SJCRH30 (cell line): ENCODE data around the gene PIP5KL1. TPM values are rescaled to one million over a fixed set of nuclear protein-coding genes. Genes with fewer than 3 reads are reported as not detected.

ENCODE experiments used
- DNase-seq, 2 experiments: peaks; one replicate each; pipeline ENCODE4 v3.0.0-alpha.2; 2015 to 2020
- H3K27ac ChIP-seq: fragments of 250-450 bp; sonication (Bioruptor Pico); 2 replicates; pipeline ENCODE4 v1.5.1; 2020; ENCODE audit warnings: mild to moderate bottlenecking, moderate library complexity
- H3K27me3 ChIP-seq: fragments of 250-450 bp; sonication (Bioruptor Pico); 2 replicates; pipeline ENCODE4 v1.5.1; 2020; ENCODE audit warnings: mild to moderate bottlenecking, moderate library complexity
- H3K36me3 ChIP-seq: fragments of 250-450 bp; sonication (Bioruptor Pico); 2 replicates; pipeline ENCODE4 v1.5.1; 2020; ENCODE audit warnings: mild to moderate bottlenecking, moderate library complexity
- H3K4me1 ChIP-seq: fragments of 250-450 bp; sonication (Bioruptor Pico); 2 replicates; pipeline ENCODE4 v1.5.1; 2020; ENCODE audit warnings: mild to moderate bottlenecking, moderate library complexity
- H3K4me3 ChIP-seq: fragments of 250-450 bp; sonication (Bioruptor Pico); 2 replicates; pipeline ENCODE4 v1.5.1; 2020; ENCODE audit warnings: mild to moderate bottlenecking, moderate library complexity
- H3K9me3 ChIP-seq: fragments of 250-450 bp; sonication (Bioruptor Pico); replicated peaks from 2 replicates; pipeline ENCODE4 v1.5.1; 2020; ENCODE audit warnings: mild to moderate bottlenecking, moderate library complexity
- total RNA-seq: library from RNA; depleted of rRNA; stranded (reverse); fragments of >200 nt; shearing (Covaris generic); gene quantifications from 2 replicates; pipeline ENCODE4 v1.2.3, GENCODE V29; 2014; rRNA removed

Gene PIP5KL1
- total RNA-seq, 1 experiment from 2014 or later, result 0.20 TPM

DNA sequence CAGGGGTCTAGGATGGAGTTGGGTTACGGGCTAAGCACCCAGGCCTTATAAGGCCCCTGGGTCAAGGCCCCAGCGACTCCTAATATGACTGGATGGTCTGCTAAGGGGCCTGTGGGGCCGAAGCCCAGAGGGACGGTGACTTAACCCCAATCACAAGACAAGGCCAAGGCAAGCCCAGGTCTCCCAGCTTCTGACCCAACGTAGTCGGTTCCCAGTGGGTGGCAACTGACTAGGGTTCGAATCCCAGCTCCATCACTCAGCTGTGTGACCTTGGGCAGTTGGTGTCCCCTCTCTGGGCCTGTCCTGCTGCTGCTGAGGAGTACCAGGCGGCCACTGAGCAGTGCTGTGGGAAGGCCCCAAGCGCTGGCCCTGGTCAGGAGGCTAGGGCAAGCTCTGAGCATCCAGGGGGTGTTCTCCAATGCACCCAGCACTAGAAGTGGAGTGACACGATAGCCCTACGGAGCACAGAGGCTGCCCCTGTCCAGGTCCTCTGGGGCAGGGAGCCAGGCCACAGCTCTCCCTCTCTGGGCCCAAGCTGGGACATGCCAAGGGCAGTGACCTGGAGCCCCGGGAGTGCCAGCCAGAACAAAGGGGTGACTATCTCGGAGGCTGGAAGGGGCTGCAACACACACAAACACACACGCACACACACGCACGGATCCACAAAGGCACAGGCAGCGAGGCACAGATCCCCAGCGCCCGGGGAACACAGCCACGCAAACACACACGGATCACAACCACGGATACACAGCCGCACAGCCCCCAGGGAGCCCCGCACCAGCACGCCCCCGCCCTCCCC is 53.6 kb downstream of the PIP5KL1 start:
- peak in 1 of 2 experiments; percentile 44 for DNase-seq
- H3K27me3 ChIP-seq, result no peaks in the 10 kb centered on the region
- H3K4me1 ChIP-seq, result peaks cover 5% of the 10 kb centered on the region

DNA sequence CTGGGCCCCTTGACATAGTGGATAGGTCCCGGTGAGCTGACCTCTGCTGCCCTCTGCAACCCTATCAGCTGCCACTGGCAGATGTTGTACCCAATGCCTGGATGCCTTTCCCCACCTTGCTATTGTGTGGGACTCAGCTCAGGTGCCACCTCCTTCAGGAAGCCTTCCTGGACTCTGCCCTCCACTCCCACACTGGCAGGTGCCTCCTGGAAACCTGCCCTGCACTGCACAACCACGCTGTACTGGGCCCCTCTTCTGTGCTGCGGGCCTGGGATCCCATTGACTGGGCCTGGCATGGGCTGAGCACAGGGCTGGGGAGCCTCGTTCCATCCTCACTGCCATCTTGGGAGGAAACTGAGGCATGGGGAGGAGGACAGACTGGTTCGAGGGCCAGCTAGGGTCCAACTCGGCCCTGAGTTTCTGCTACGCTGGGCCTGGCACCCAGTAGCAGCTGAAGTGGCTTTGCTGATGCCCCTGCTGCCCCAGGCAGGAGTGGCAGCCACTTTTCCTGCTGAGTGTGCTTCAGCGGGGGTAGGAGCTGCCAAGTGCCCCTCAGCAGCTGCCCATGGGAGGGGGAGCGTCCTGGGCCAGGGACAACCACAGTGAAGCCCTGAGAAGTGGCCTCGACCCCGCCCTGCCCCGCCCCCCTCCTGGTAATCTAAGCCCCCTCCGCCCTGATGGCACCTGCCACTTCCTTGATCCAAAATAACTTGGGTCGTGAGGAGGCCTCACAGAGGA is 54.4 kb downstream of the PIP5KL1 start:
- H3K36me3 ChIP-seq, result no peaks in the 10 kb centered on the region
- H3K27ac ChIP-seq, result no peak overlapping the region
- DNase-seq, result no peak
- no peak overlapping the region for H3K4me3 ChIP-seq
- H3K4me1 ChIP-seq, result peaks cover 5% of the 10 kb centered on the region
- no peaks in the 10 kb centered on the region for H3K9me3 ChIP-seq
- no peaks in the 10 kb centered on the region for H3K27me3 ChIP-seq

More for the DNA sequence above, 53.6 kb downstream of the PIP5KL1 start:
- peak overlapping the region; percentile 66 for H3K4me3 ChIP-seq
- no peak overlapping the region for H3K27ac ChIP-seq
- H3K9me3 ChIP-seq, result no peaks in the 10 kb centered on the region
- H3K36me3 ChIP-seq, result no peaks in the 10 kb centered on the region

DNA sequence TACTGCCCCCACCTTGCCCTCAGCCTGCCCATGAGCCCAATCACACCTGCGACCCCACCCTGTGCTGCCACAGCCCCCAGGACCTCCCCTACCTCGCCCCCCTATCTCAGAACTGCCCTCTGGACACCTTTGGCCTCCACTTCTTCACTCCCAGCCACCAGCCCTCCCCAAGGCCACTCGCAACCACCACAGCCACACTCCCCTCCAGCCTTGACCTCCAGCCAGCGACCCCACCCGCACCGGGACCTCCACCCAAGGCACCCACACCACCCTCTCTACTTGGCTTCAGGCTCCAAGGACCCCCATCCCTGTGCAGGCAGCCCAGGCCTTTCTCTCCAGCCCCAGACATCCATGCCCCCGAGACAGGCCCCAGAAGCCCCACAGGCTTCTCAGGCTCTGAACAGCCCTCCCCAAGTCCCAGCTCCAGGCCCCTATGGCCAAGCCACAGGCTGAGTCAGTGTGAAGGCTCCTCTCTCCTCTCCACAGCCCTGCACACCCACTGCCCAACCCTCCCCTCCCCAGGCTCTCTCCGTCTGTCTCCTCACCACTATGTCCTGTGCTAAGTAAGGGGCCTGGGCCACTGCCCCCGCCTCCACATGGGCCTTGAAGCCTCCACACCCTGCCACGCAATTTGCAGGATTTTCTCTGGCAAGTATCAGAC is 55.1 kb downstream of the PIP5KL1 start:
- no peak overlapping the region for H3K27ac ChIP-seq
- no peak for DNase-seq
- H3K4me1 ChIP-seq, result peaks cover 5% of the 10 kb centered on the region
- no peaks in the 10 kb centered on the region for H3K27me3 ChIP-seq
- no peak overlapping the region for H3K4me3 ChIP-seq
- no peaks in the 10 kb centered on the region for H3K36me3 ChIP-seq
- no peaks in the 10 kb centered on the region for H3K9me3 ChIP-seq

DNA sequence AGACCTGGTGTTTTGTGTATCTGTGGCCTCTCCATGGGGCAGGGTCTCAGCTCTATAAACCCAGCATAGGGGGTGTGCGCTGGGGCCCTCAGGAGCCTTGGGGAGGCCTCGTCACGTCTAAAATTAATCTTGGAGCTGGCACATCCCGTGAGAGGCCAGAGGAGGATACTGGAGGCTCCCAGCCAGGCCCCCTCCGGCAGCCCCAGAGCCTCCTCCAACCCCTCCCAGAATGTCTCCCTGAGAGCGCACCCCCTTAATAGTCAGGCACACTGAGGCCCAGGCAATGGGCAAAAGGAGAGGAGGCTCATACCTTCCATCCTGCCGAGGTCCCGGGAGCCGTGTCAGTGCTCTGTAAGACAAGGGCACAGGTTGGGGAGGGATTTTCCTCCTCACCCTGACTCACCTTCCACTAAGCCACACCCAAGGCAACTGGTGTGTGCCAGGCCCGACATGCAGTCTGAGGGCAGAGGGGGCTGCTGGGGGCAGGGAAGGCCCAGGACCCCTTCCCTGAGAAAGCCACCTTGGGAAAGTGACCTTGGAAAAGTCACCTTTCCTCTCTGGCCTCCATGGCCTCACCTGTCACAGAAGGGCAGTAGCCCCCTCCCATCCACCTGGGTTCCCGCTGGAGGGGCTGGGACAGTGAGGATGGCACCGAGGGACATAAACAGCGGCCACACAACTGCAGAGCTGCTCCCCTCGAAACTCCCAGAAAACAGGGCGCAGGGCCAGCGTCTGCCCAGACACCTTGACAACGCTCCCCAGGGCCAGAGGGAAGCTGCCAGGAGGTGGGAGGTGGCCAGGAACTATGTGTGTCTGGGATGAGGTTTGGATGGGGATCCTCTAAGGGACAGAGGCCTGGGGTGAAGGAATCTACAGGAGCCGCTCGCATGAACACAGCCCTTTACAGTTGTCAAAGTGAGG is 56.0 kb downstream of the PIP5KL1 start:
- Histone ChIP-seq H3K4me1 (peaks cover 5% of the 10 kb centered on the region), H3K4me3 (no peak overlapping the region), H3K9me3 (no peaks in the 10 kb centered on the region), H3K36me3 (no peaks in the 10 kb centered on the region), H3K27me3 (no peaks in the 10 kb centered on the region), H3K27ac (no peak overlapping the region)
- no peak for DNase-seq

DNA sequence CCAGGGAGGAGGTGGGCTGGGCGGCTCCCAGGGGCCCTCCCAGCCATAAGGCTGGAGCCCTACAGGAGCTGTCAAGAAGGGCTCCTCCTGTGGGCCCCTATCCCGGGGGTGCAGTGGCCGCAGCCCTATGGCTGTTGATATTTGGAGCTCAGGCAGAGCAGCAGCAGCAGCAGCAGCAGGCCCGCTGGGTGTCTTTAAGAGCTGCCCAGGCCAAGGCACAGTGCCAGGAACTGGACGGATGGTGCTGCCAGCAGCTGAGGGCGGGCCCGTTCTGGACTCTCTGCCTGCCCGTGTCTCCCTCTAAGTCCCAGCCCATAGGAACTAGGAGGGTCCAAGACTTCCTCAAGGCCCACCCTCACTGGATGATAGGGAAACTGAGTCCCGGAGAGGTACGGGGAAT is 56.7 kb downstream of the PIP5KL1 start:
- DNase-seq, result no peak
- H3K4me1 ChIP-seq, result peaks cover 5% of the 10 kb centered on the region
- no peaks in the 10 kb centered on the region for H3K36me3 ChIP-seq
- no peak overlapping the region for H3K4me3 ChIP-seq
- no peaks in the 10 kb centered on the region for H3K27me3 ChIP-seq
- H3K9me3 ChIP-seq, result no peaks in the 10 kb centered on the region
- H3K27ac ChIP-seq, result no peak overlapping the region

DNA sequence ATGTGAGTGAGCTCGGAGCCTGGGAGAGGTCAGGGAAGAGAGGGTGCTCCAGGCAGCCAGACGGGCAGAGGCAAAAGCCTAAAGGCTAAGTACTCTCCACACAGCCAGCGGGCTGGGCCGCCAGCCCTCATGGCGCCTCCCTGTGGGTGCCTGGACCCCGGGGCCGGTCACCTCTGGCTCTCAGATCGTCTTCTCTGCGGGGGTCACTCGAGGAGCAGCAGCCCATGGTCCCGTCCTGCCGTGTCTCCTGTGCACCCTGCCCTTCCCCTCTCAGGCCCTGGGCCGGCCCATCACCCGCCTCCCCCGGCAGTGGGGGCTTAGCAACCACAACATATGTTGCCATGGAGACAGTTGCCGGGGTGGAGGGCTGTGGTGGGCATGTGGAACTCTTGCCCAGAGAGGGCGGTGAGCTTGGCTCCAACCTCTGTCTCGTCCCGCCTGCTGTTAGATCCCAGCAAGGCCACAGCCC is 57.3 kb downstream of the PIP5KL1 start:
- Histone ChIP-seq H3K9me3 (no peaks in the 10 kb centered on the region), H3K27ac (no peak overlapping the region), H3K36me3 (no peaks in the 10 kb centered on the region), H3K27me3 (no peaks in the 10 kb centered on the region), H3K4me3 (no peak overlapping the region), H3K4me1 (peaks cover 5% of the 10 kb centered on the region)
- peak in 1 of 2 experiments; percentile 45 for DNase-seq

DNA sequence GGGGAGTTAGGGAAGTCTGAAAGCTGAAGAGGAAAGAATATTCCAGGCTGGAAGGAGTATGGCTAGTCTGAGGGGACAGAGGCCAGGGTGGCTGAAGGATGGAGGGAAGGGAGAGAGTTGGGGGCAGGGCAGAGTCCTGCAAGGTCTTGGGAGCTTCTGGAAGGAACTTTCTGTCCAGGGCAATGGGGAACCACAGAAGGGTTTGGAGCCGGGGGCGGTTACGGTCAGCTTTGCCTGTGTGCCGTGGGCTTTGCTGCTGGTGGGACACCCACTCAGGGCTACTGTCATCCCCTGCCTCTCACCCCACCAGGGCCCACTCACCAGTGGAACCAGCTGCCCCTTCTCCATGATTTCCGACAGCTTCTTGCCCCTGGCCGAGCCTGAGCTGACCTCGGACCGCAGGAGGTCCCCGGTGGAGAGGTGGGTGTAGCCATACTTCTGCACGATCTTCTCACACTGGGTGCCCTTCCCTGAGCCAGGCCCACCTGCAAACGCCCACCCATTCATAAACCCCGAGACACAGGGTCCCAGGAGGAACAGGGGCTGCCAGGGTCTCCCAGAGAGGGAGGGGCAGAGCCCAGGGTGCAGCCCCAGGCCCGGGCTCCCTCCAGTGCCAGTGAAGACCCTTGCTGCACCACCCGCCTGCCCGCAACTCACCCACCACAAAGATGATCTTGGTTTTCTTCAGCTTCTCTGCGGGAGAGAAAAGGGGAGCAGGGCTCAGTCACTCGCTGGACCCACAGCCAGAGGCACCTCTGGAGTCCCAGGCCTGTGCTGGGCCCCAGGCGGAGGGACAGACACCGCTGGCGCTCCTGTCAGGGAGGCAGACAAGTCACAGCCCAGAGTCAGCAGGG is 58.0 kb downstream of the PIP5KL1 start:
- H3K27ac ChIP-seq, result no peak overlapping the region
- peaks cover 5% of the 10 kb centered on the region; the same call in 1 of the 2 replicates for H3K4me1 ChIP-seq

DNA sequence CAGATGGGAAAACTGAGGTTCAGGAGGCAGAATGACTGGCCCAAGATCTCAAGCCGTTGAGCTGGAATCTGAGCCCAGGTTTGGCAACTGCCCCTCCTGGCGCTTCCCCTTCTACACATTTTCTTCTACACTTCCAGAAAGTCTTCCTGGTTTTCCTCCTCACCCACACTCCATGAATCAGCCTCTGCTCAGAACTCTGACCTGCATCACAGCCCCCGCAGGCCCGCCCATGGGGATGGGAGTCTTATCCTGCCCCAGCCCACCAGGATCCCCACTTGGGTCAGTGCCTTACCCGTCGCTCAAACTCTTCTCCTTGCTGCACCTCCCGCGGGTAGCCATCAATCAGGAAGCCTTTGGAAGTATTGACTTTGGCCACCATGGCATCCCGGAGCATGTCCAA is 59.0 kb downstream of the PIP5KL1 start:
- no peaks in the 10 kb centered on the region for H3K4me1 ChIP-seq
- no peak overlapping the region for H3K27ac ChIP-seq
- no peak overlapping the region for H3K4me3 ChIP-seq
- no peak for DNase-seq
- H3K36me3 ChIP-seq, result no peaks in the 10 kb centered on the region
- H3K9me3 ChIP-seq, result no peaks in the 10 kb centered on the region
- H3K27me3 ChIP-seq, result no peaks in the 10 kb centered on the region

More for the DNA sequence above, 58.0 kb downstream of the PIP5KL1 start:
- Histone ChIP-seq H3K4me3 (no peak overlapping the region), H3K27me3 (no peaks in the 10 kb centered on the region), H3K9me3 (no peaks in the 10 kb centered on the region), H3K36me3 (no peaks in the 10 kb centered on the region)
- DNase-seq, result no peak

DNA sequence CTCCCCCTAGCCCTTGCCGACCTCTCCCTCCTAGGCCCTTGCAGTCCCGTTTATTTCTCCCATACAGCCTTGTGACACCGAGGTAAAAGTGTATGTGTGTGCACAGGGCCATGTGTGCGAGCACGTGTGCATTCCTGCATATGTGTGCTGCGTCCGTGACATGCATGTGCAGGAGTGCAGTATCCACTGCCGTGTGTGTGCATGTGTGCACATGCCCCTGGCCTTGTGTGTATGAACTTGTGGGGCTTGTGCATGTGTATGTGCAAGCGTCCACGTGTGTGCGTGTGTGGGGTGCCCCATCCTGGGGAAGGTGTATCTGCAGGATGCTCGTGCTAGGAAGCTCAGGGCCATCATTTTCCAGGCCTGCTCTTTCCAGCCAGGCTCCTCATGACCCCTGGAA is 59.7 kb downstream of the PIP5KL1 start:
- Histone ChIP-seq H3K36me3 (no peaks in the 10 kb centered on the region), H3K4me1 (no peaks in the 10 kb centered on the region), H3K4me3 (no peak overlapping the region)

More for the DNA sequence above, 59.7 kb downstream of the PIP5KL1 start:
- H3K9me3 ChIP-seq, result no peaks in the 10 kb centered on the region
- no peak overlapping the region for H3K27ac ChIP-seq
- DNase-seq, result no peak
- H3K27me3 ChIP-seq, result no peaks in the 10 kb centered on the region

Other genes with a start within 250 kb of the PIP5KL1 start
- not detected in 2 replicates for gene CFAP157, start 223.8 kb downstream of the PIP5KL1 start, total RNA-seq
- gene PTRH1, start 215.1 kb downstream of the PIP5KL1 start, total RNA-seq, result 4.3 and 7.0 TPM in 2 replicates
- not detected in 2 replicates for gene TTC16, start 214.7 kb downstream of the PIP5KL1 start, total RNA-seq
- 3.9 and 5.8 TPM in 2 replicates for gene TOR2A, start 195.5 kb downstream of the PIP5KL1 start, total RNA-seq
- 0.99 and 1.4 TPM in 2 replicates for gene SH2D3C, start 152.1 kb downstream of the PIP5KL1 start, total RNA-seq
- gene CDK9, start 144.7 kb downstream of the PIP5KL1 start, total RNA-seq, result 19.2 and 21.8 TPM in 2 replicates
- 32.0 and 39.4 TPM in 2 replicates for gene FPGS, start 127.9 kb downstream of the PIP5KL1 start, total RNA-seq
- 16.4 and 16.6 TPM in 2 replicates for gene ENG, start 76.1 kb downstream of the PIP5KL1 start, total RNA-seq
- gene AK1, start 53.1 kb downstream of the PIP5KL1 start, total RNA-seq, result 31.4 and 36.4 TPM in 2 replicates
- gene ST6GALNAC6, start 31.2 kb downstream of the PIP5KL1 start, total RNA-seq, result 59.9 and 61.5 TPM in 2 replicates
- gene ST6GALNAC4, start 13.7 kb downstream of the PIP5KL1 start, total RNA-seq, result 19.6 and 24.3 TPM in 2 replicates
- 44.7 and 46.4 TPM in 2 replicates for gene DPM2, start 7.1 kb upstream of the PIP5KL1 start, total RNA-seq
- 4.0 and 5.0 TPM in 2 replicates for gene EEIG1, start 50.2 kb upstream of the PIP5KL1 start, total RNA-seq
- 8.5 and 9.0 TPM in 2 replicates for gene NAIF1, start 136.5 kb upstream of the PIP5KL1 start, total RNA-seq
- gene SLC25A25, start 137.5 kb upstream of the PIP5KL1 start, total RNA-seq, result 24.1 and 29.3 TPM in 2 replicates
- 53.8 and 56.7 TPM in 2 replicates for gene PTGES2, start 197.0 kb upstream of the PIP5KL1 start, total RNA-seq
- not detected in 2 replicates for gene LCN2, start 218.7 kb upstream of the PIP5KL1 start, total RNA-seq
- 33.6 and 42.7 TPM in 2 replicates for gene BBLN, start 229.5 kb upstream of the PIP5KL1 start, total RNA-seq